ENCODE data around the gene ADK. TPM values are rescaled to one million over a fixed set of nuclear protein-coding genes. Genes with fewer than 3 reads are reported as not detected.

Gene ADK
- total RNA-seq, 1 experiment from 2014 or later = 26.8 TPM

- WGBS (ENCODE audit: extremely low coverage, insufficient read length, low lambda C conversion rate) = no CpG with 5 or more reads among the region's 1 CpG
- Mint-ChIP-seq H3K4me1 (peaks cover 12 to 15% of the 10 kb centered on the region in 2 experiments), H3K27ac (no peak overlapping the region), H3K9me3 (no peaks in the 10 kb centered on the region), H3K27me3 (ENCODE audit: low read depth) (no peaks in the 10 kb centered on the region), H3K4me3 (no peak overlapping the region), H3K36me3 (ENCODE audit: insufficient read depth in 1 of 3, low read depth in 3 of 3) (no peaks in the 10 kb centered on the region)
- Histone ChIP-seq H4K5ac (ENCODE audit: insufficient read length, low read depth, low read length) (no peak overlapping the region), H3K23ac (ENCODE audit: insufficient read length, low read depth, low read length) (no peak overlapping the region), H3K18ac (ENCODE audit: insufficient read length, low read depth, low read length) (no peak overlapping the region), H2BK20ac (ENCODE audit: low read depth, low read length, poor library complexity, severe bottlenecking) (no peak overlapping the region), H3K27me3 (ENCODE audit: insufficient read depth, low read length) (no peaks in the 10 kb centered on the region), H3K23me2 (ENCODE audit: insufficient read length, low read depth, low read length, poor library complexity, severe bottlenecking) (no peaks in the 10 kb centered on the region), H4K91ac (ENCODE audit: insufficient read length, low read depth, low read length) (no peak overlapping the region), H2AK5ac (ENCODE audit: insufficient read length, low read length) (no peak overlapping the region), H2BK5ac (ENCODE audit: insufficient read length, low read length) (no peak overlapping the region), H3K4me1 (ENCODE audit: insufficient read depth, low read length) (no peaks in the 10 kb centered on the region), H2BK12ac (ENCODE audit: insufficient read length, low read depth, low read length) (no peak overlapping the region), H3K9ac (ENCODE audit: extremely low read depth, insufficient read length, low read length) (no peak overlapping the region), H3K9me3 (ENCODE audit: control insufficient read depth, low read depth, low read length) (no peaks in the 10 kb centered on the region), H3K56ac (ENCODE audit: insufficient read length, low read depth, low read length) (no peak overlapping the region), H3K79me1 (ENCODE audit: insufficient read depth, low read depth, low read length, poor library complexity, severe bottlenecking) (no peaks in the 10 kb centered on the region), H2BK120ac (ENCODE audit: low read depth, low read length, poor library complexity, severe bottlenecking) (no peak overlapping the region), H3K27ac (ENCODE audit: insufficient read length, low read depth, low read length) (no peak overlapping the region), H4K20me1 (ENCODE audit: control insufficient read depth, insufficient read depth, insufficient read length) (no peaks in the 10 kb centered on the region), H3T11ph (ENCODE audit: low read length) (no peak overlapping the region), H3K14ac (ENCODE audit: insufficient read depth, low read length) (no peak overlapping the region), H4K8ac (replicated peaks; ENCODE audit: insufficient read length, low read depth, low read length) (no peak overlapping the region), H3K4me2 (ENCODE audit: insufficient read depth, insufficient read length, low read length) (no peak overlapping the region), H3K79me2 (ENCODE audit: insufficient read depth, low read length) (no peaks in the 10 kb centered on the region), H3K4ac (ENCODE audit: low read depth, low read length) (no peak overlapping the region), H2BK15ac (ENCODE audit: low read depth, low read length) (no peak overlapping the region), H2AFZ (ENCODE audit: low read length) (no peak overlapping the region)
- no peak for DNase-seq
- no peak for TF ChIP-seq CTCF (conservative IDR thresholded peaks at IDR 0.05)
Observed at GRCh38 chr10:74433993-74434392, 283.0 kb downstream of the ADK start.
